SK-N-DZ (cell line): ENCODE measurements around the gene CACNA1B.
"Not testable (repeated sequence)": the region's sequence is repeated elsewhere in the genome, so short reads cannot be mapped to it uniquely, and the experiment has no call there.

Source experiments
- DNase-seq: peaks from one replicate; pipeline ENCODE4 v3.0.0-alpha.2; 2015; ENCODE audit warnings: low spot score

The CACNA1B gene

GRCh38 chr9:137865581-137866145, 11.9 kb upstream of the CACNA1B start:
- peak; percentile 88 for DNase-seq

- no peak for DNase-seq
These were observed 11.1 kb upstream of the CACNA1B start for GRCh38 chr9:137866226-137867141.

DNA sequence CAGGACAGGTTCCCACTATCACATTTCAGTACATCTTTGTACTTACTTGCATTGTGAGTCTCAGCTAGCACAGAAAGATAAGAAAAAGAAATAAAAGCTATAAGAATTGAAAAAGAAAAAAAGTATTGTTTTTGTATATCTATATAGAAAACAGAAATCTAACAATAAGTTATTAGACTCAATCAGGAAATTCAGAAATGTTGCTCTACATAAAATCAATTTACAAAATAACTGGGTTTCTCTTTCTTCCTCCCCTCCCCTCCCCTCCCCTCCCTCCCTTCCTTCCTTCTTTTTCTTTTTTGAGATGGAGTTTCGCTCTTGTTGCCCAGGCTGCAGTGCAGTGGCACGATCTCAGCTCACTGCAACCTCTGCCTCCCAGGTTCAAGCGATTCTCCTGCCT, 7.2 kb upstream of the CACNA1B start:
- no peak for DNase-seq

- no peak for DNase-seq
These were observed 5.3 kb upstream of the CACNA1B start for GRCh38 chr9:137872296-137872695.

GRCh38 chr9:137873408-137873807, 4.2 kb upstream of the CACNA1B start:
- DNase-seq = no peak

DNA sequence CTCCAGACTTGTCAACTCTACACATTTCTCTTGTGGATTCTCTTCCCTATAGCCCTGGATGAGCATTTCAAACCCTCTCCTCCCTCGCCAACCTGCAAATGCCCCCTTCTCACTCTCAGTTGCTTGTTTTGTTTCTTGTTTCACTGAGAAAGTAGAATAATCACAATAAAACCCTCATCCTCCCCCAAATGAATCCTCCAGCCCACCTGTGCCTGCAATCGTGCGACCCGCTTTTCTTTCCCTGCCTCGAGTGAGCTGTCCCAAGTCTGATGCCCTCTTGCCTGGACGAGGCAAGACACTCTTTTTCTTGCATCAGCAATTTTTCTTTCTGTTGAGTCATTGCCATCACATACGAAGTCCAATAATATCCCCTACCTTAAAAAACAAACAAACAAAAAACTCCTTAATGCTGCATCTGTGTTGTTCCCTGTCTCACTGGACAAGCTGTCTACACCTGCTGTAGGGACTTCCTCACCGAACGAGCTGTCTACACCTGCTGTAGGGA, 3.7 kb upstream of the CACNA1B start:
- DNase-seq = no peak

DNA sequence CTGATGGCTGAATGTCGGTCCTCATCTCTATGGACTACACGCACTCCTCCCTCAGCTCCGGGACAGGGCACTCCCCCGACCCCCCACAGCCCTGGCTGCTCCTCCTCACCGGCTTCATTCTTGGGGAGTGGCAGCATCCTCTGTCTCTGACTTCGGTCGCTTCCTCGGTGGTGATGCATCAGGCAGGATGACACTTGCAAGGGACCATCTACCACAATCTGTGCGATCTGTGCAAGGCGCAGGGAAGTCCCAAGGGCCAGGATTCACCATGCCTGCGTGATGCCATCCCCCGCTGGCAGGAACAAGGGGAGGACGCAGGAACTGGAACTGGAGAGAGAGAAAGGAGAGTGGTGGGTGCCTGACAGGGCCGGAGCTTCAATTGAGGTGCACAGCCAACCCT, 2.2 kb upstream of the CACNA1B start:
- DNase-seq = no peak

- DNase-seq = no peak
These were observed 1.7 kb upstream of the CACNA1B start for GRCh38 chr9:137875846-137876245.

DNA sequence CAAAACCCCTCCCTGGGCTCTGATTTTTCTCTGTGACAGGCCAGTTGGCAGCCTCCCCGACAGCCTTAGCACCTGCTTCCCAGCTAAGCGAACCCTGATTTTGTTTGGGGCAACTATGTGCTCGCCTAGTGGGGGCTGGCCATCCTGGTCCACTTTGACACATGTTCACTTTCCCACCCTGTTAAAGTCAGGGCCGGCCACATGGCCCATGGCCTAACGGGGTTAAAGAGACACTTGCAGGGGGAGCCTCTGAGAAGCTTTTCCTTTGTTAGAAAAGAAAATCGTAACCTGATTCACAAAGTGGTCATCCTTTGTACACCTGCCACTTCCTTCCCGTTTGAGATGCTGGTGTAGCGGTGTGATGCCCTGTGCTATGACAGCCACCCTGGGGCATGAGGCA, 1.3 kb upstream of the CACNA1B start:
- DNase-seq = no peak

DNA sequence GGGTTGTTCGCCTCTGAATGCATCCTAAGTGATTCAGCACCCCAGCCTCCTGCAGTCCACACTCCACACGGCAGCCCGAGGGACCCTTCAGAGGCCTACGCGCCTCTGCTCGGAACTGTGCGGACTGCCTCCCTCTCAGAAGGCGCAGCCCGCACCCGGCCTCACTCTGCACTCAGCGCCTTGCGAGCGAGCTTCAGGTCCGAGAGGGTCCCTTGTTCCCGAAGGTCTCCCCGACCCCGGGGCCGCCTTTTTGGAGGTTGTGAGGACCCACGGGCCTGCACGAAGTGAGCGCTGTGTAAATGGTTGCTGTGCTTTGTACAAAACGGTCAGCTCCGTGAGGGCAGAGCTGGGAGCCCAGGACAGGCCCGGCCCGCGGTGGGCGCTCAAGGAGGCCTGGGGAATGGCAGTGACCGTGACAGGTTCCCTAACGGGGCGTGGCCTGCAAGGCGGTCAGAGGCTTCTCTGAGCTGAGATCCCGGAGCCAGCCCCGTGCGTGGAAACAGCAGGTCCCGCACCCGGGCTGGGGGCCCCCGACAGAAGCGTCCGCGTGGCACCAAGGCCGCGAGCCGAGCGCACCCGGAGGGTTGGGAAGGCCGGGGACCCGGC, 698 bp upstream of the CACNA1B start:
- no peak for DNase-seq

- peak; percentile 80 for DNase-seq
These were observed 762 bp downstream of the CACNA1B start for GRCh38 chr9:137878146-137878941.

- no peak for DNase-seq
These were observed 1.5 kb downstream of the CACNA1B start for GRCh38 chr9:137879052-137879451.

GRCh38 chr9:137879566-137880150, 2.1 kb downstream of the CACNA1B start:
- DNase-seq = no peak

GRCh38 chr9:137880160-137880975, 2.8 kb downstream of the CACNA1B start:
- DNase-seq = no peak

GRCh38 chr9:137880976-137881530, 3.5 kb downstream of the CACNA1B start:
- DNase-seq = no peak

DNA sequence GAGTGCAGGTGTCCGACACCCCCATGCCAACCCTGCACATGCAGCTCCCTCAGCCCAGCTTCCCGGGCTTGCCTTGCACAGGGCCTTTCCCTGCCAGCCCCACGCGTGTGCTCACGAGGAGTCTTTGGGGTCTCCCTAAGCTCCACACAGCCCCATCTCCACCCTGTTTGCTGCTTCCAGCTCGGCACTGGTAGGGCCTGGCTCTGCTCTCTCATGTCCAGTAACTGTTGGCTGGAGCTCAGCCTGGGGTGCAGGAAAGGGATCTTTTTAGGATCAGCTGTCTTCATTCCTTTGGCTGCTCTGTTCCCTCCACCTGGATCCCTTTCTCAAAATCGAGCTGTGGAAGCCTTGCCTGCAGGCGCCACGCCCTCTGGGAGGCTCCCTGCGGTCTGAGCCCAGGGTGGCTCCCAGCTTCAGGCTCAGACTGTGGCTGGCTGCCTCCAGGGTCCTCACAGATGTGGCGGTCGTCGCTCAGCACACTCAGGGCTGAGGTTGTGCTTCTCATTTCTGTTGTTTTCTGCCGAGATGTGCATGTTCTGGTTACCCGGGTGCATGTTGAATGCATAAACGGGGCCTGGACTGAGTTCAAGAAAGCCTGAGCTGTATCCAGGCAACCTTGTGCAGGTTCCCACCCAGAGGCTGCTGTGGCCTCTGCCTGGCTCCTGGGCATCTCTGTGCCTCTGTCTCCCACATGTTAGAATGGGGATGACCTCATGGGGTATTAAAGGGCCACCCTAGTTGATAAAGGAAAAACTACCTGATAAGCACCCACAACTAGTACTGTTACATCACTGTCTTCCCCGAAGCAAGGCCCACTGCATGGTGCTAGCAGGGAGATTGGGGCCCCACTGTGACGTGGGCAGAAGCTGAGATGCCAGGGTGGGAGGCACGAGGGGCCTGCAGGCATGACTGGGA, 4.3 kb downstream of the CACNA1B start:
- DNase-seq = no peak

- no peak for DNase-seq
These were observed 4.9 kb downstream of the CACNA1B start for GRCh38 chr9:137882506-137882821.

GRCh38 chr9:137883977-137884376, 6.4 kb downstream of the CACNA1B start:
- not testable (repeated sequence) for DNase-seq

GRCh38 chr9:137884547-137884946, 7.0 kb downstream of the CACNA1B start:
- not testable (repeated sequence) for DNase-seq
